DOHH2 (cell line): ENCODE data around the gene MYH11.
A peak's percentile ranks its signal among the peaks of the same experiment; 100 is the strongest.

ENCODE experiments used
- H3F3A ChIP-seq: fragments of 200-600 bp; sonication (generic), shearing (Covaris generic); 2 replicates; pipeline ENCODE4 v1.6.0; 2016; ENCODE audit warnings: antibody characterized with exemption, mild to moderate bottlenecking; ENCODE audit not compliant: control insufficient read depth, insufficient read depth
- H3K27ac ChIP-seq: fragments of 200-600 bp; sonication (generic); 2 replicates; pipeline ENCODE4 v1.5.1; 2014; ENCODE audit warnings: low read depth, mild to moderate bottlenecking, low read length, moderate library complexity
- H3K27me3 ChIP-seq: fragments of 200-600 bp; sonication (generic); 2 replicates; pipeline ENCODE4 v1.6.1; 2014; ENCODE audit warnings: mild to moderate bottlenecking, low read length, mixed read lengths; ENCODE audit not compliant: control insufficient read depth
- H3K36me3 ChIP-seq: fragments of 200-600 bp; sonication (generic); 2 replicates; pipeline ENCODE4 v1.6.1; 2014; ENCODE audit warnings: mild to moderate bottlenecking, low read length, moderate library complexity, mixed read lengths; ENCODE audit not compliant: control insufficient read depth
- H3K4me1 ChIP-seq: fragments of 200-600 bp; sonication (generic); 2 replicates; pipeline ENCODE4 v1.6.1; 2014; ENCODE audit warnings: mild to moderate bottlenecking, low read length, mixed read lengths; ENCODE audit not compliant: control insufficient read depth
- H3K4me2 ChIP-seq: fragments of 200-600 bp; sonication (generic); 2 replicates; pipeline ENCODE4 v1.6.0; 2014; ENCODE audit warnings: mild to moderate bottlenecking, low read length, moderate library complexity
- H3K4me3 ChIP-seq: fragments of 200-600 bp; sonication (generic); 2 replicates; pipeline ENCODE4 v1.5.1; 2014; ENCODE audit warnings: mild to moderate bottlenecking, low read length, mixed read lengths
- H3K79me2 ChIP-seq: fragments of 200-600 bp; sonication (generic); 2 replicates; pipeline ENCODE4 v1.6.1; 2014; ENCODE audit warnings: mild to moderate bottlenecking, low read length, mixed read lengths; ENCODE audit not compliant: control insufficient read depth
- H3K9me2 ChIP-seq: fragments of 200-600 bp; sonication (generic); replicated peaks from 2 replicates; pipeline ENCODE4 v1.6.1; 2014; ENCODE audit warnings: mild to moderate bottlenecking, low read length, mixed read lengths; ENCODE audit not compliant: control insufficient read depth
- H3K9me3 ChIP-seq: fragments of 200-600 bp; sonication (generic); 2 replicates; pipeline ENCODE4 v1.6.1; 2014; ENCODE audit warnings: antibody characterized with exemption, low read length, mixed read lengths; ENCODE audit not compliant: control insufficient read depth, insufficient read depth
- H4K20me1 ChIP-seq: fragments of 200-600 bp; sonication (generic); 2 replicates; pipeline ENCODE4 v1.6.0; 2014; ENCODE audit warnings: low read depth, mild to moderate bottlenecking, antibody characterized with exemption, low read length, moderate library complexity; ENCODE audit not compliant: control insufficient read depth, insufficient read depth
- EZH2phosphoT487 ChIP-seq: fragments of 200-600 bp; sonication (generic); IDR thresholded peaks from 2 replicates; pipeline ENCODE4 v1.6.1; 2017; ENCODE audit warnings: borderline replicate concordance, mild to moderate bottlenecking, antibody characterized with exemption, low read length, moderate library complexity, mixed read lengths
- TF ChIP-seq, protein P1 (sequence below): fragments of 200-600 bp; sonication (generic); IDR thresholded peaks from one replicate; pipeline ENCODE4 v1.5.1; 2014; ENCODE audit warnings: antibody characterized with exemption, mild to moderate bottlenecking, low read depth, low read length; ENCODE audit not compliant: poor library complexity, severe bottlenecking

The MYH11 gene

DNA sequence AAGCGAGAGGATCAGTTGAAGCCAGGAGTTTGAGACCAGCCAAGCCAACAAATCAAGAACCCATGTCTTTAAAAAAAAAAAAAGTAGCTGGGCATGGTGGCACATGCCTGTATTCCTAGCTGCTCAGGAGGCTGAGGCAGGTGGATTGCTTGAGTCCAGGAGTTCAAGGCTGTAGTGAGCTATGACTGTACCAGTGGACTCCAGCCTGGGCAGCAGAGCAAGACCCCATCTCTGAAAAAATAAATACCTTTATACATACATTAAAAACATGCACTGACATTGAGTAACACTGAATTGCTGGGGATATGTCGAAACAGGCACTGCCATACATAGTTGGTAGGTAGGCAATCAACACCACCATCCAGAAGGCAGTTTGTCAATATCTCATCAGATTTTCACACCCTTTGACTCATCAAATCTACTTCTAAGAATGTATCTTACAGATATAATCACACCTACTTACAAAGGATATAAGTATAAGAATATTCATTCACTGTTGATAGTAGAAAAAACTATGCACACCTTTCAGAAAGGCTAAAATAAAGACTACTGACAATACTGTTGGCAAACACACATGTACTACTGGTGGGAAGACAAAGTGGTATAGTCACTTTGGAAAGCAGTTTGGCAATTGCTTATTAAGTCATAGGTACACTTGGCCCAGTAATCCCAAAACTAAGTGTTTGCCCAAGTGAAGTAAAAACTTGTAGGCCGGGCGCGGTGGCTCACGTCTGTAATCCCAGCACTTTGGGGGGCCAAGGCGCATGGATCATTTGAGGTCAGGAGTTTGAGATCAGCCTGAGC, 37.9 kb upstream of the MYH11 start:
- Histone ChIP-seq H4K20me1 (no peaks in the 10 kb centered on the region), H3K4me1 (peaks cover 12% of the 10 kb centered on the region), H3K9me2 (no peaks in the 10 kb centered on the region), H3K79me2 (no peaks in the 10 kb centered on the region), H3K27ac (no peak overlapping the region), H3K4me3 (no peak overlapping the region), H3F3A (no peaks in the 10 kb centered on the region), H3K27me3 (no peaks in the 10 kb centered on the region), H3K36me3 (no peaks in the 10 kb centered on the region), H3K4me2 (no peak overlapping the region), H3K9me3 (no peaks in the 10 kb centered on the region)
- no peak for TF ChIP-seq EZH2phosphoT487
- TF ChIP-seq, protein P1, sequence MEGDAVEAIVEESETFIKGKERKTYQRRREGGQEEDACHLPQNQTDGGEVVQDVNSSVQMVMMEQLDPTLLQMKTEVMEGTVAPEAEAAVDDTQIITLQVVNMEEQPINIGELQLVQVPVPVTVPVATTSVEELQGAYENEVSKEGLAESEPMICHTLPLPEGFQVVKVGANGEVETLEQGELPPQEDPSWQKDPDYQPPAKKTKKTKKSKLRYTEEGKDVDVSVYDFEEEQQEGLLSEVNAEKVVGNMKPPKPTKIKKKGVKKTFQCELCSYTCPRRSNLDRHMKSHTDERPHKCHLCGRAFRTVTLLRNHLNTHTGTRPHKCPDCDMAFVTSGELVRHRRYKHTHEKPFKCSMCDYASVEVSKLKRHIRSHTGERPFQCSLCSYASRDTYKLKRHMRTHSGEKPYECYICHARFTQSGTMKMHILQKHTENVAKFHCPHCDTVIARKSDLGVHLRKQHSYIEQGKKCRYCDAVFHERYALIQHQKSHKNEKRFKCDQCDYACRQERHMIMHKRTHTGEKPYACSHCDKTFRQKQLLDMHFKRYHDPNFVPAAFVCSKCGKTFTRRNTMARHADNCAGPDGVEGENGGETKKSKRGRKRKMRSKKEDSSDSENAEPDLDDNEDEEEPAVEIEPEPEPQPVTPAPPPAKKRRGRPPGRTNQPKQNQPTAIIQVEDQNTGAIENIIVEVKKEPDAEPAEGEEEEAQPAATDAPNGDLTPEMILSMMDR = no peak

DNA sequence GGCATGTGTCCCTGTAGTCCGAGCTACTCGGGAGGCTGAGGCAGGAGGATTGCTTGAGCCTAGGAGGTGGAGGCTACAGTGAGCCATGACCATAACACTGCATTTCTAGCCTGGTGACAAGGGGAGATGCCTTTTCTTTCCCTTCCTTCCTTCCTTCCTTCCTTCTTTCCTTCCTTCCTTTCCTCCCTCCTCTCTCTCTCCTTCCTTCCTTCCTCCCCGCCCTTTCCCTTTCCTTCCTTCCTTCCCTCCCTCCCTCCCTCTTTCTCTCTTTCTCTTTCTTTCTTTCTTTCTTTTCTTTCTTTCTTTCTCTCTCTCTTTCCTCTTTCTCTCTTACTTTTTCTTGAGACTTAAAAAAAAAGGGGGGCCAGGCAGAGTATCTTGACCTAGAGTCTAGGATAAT, 34.7 kb upstream of the MYH11 start:
- no peak overlapping the region for H3K4me2 ChIP-seq
- no peak for TF ChIP-seq EZH2phosphoT487

DNA sequence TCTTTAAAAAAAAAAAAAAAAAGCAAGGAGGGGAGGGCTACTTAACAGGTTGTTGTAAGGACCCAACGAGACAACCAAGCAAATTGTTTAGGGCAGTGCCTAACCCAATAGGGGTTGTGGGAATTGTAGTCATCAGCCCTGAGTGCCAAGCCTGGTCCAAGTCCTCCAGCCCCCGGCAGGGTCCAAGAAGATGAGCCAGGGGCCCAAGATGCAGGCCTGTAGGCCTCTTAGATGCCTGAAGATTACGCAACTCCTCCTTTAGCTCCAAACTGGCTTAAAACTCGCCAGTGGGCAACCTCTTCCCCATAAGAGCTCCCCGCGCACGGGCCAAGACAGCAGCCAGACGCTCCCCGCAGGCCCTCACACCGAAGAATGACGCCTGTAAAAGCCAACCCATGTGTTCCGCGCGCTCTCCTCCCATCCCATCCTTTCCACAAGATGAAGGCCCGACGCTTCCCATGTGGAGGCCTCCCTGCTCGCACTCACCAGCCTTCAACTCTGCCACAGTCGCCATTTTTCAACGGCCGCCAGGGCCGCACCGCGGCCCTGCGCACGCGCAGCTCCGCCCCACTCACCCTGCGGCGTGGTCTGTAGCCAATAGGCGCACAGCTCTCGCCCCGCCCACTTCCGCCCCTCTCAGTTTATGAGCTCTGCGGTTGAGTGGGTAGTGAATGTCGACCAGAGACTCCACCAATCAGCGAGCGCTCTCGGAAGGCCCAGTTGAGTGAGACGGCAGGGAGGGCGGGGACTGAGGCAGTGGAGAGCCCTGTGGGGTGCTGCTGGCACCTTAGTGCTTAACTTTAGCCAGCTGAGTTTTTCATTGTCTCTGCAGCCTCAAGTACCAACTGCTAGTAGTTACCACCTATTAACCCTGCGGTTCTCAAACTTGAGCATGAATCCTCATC, 31.5 kb upstream of the MYH11 start, which contains the start of gene CEP20:
CEP20 (minus strand) TSS at position 532 of the 905 bp plus-strand sequence; CDS start at position 514, 18 bp downstream.
- H3K4me2 ChIP-seq = peak within 1 kb of the TSS; percentile 56
- H4K20me1 ChIP-seq = peaks cover 3% of the 10 kb centered on the region; the same call in 1 of the 2 replicates
- H3K27ac ChIP-seq = peak within 1 kb of the TSS; percentile 51
- peaks cover 49% of the 10 kb centered on the region for H3K79me2 ChIP-seq
- no peak for TF ChIP-seq EZH2phosphoT487
- TF ChIP-seq, protein P1 = no peak
- H3K36me3 ChIP-seq = peaks cover 19% of the 10 kb centered on the region
- H3K4me3 ChIP-seq = peak within 1 kb of the TSS; percentile 94
- H3K4me1 ChIP-seq = peaks cover 24% of the 10 kb centered on the region
- no peaks in the 10 kb centered on the region for H3K9me3 ChIP-seq
- no peaks in the 10 kb centered on the region for H3K27me3 ChIP-seq
- no peaks in the 10 kb centered on the region for H3F3A ChIP-seq
- no peaks in the 10 kb centered on the region for H3K9me2 ChIP-seq

More for the DNA sequence above, 34.7 kb upstream of the MYH11 start:
- peaks cover 4% of the 10 kb centered on the region for H3K36me3 ChIP-seq
- H3K4me3 ChIP-seq = no peak overlapping the region
- H3K9me2 ChIP-seq = no peaks in the 10 kb centered on the region
- H3K27ac ChIP-seq = no peak overlapping the region
- no peaks in the 10 kb centered on the region for H3K9me3 ChIP-seq
- 0 out of 2 replicates have a peak, but pooled peaks cover 3% of the 10 kb centered on the region for H4K20me1 ChIP-seq
- H3K4me1 ChIP-seq = peaks cover 15% of the 10 kb centered on the region
- no peaks in the 10 kb centered on the region for H3F3A ChIP-seq
- peaks cover 19% of the 10 kb centered on the region for H3K79me2 ChIP-seq
- no peaks in the 10 kb centered on the region for H3K27me3 ChIP-seq
